ENCODE data around the gene ATP2C1. TPM values are rescaled to one million over a fixed set of nuclear protein-coding genes. Genes with fewer than 3 reads are reported as not detected.

Gene ATP2C1
- total RNA-seq, 1 donor = 136 TPM

Small RNAs within 50 kb of the gene (small RNA-seq; reads per million reads assigned to genes)
- gene RF00019 = not detected

Other genes starting within 250 kb of the ATP2C1 start
- gene PIK3R4, start 147.3 kb upstream of the ATP2C1 start, total RNA-seq = 28.0 and 41.5 TPM in 2 replicates
- 7.3 and 9.0 TPM in 2 replicates for gene ASTE1, start 132.7 kb downstream of the ATP2C1 start, total RNA-seq
- 7.7 and 10.4 TPM in 2 replicates for gene NEK11, start 132.8 kb downstream of the ATP2C1 start, total RNA-seq

All from fibroblast of villous mesenchyme (primary cell).